Measurements from ENCODE around the gene PRKCD.

DNA sequence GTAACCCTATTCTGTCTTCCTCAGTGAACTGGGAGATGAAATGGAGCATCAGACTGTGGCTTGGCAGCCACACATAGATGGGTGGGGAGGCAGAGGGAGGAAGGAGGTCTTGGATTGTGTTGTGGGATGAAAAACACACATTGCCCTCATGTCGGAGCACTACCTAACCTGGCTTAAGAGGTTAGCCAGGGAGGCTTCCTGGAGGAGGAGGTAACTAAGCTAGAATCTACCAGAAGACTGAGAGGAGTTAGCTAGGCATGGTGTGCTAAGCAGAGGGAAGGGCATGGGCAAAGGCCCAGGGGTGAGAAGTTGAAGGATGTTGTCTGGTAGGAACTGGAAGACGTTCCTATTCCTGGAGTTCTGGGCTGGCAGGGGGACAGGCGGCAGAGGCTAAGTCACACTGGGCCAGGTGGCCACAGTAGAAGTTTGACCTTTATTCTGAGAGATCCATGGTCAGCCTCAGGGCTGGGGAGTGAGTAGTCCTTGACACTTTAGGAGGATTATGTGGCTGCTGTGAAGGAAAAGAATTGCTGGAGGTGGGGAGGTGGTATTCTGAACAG is 7.7 kb upstream of the PRKCD start:
- TF ChIP-seq TAF1 (IDR thresholded peaks at IDR 0.05; ENCODE audit: borderline replicate concordance, insufficient read depth, low read length): no peak
- no peak for TF ChIP-seq SIN3A (IDR thresholded peaks at IDR 0.05; ENCODE audit: borderline replicate concordance, insufficient read depth, low read length)
- TF ChIP-seq POLR2AphosphoS5 (IDR thresholded peaks at IDR 0.05; ENCODE audit: low read depth, low read length): no peak
